Adrenal gland (tissue), 5 donors: ENCODE measurements around the gene TENM4.

Source experiments
- POLR2A ChIP-seq, 2 donors: fragments of 450-650 bp; IDR thresholded peaks; one replicate each; pipeline ENCODE4 v1.6.1; 2017; ENCODE audit warnings: antibody characterized with exemption in 2 of 2, mild to moderate bottlenecking in 2 of 2, moderate library complexity in 1 of 2
- TF ChIP-seq, protein P1 (sequence below), 6 experiments: fragments of 450-650 bp in 4 of 6; fragments of 200-600 bp in 2 of 6; sonication (generic) in 1 of 6; IDR thresholded peaks; 1 replicate in 5 of 6; 2 replicates in 1 of 6; pipeline versions ENCODE4 v1.5.1 to v1.8.0; 2016 to 2021; ENCODE audit warnings: antibody characterized with exemption in 6 of 6, mild to moderate bottlenecking in 2 of 6, moderate library complexity in 1 of 6
- donor health status: DM: no; HTN: no; CAD: no.

DNA sequence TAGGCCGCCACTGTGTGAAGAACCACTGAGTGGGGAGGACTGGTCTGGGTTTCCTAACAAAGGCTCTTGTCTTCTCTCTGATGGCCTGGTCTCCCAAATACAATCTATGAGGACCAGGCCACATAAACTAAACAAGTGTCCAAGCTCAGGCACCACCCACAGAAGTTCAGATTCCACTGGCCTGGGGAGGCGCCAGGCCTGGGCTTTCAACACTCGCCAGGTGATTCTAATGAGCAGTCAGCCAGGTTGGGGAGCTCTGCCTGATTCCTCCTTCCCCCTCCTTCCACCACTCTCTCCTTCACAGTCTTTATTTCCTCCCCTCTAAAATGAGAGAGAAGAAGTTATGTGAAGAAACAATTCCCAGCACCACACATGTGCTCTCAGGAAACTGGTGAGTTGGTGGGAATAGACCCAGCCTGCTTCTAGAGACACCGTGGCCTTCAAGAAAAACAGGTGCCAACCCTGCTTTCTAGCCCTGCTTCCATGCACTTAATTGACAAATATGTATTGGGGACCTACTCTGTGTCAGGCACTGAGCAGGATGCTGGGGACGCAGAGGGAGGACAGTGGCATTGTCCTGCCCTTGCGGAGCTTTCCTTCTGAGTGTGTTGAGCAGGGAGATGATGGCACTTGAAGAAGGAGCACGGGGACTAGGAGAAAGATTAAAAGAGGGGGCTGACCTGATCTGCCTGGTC is 242.5 kb downstream of the TENM4 start:
- TF ChIP-seq, protein P1, sequence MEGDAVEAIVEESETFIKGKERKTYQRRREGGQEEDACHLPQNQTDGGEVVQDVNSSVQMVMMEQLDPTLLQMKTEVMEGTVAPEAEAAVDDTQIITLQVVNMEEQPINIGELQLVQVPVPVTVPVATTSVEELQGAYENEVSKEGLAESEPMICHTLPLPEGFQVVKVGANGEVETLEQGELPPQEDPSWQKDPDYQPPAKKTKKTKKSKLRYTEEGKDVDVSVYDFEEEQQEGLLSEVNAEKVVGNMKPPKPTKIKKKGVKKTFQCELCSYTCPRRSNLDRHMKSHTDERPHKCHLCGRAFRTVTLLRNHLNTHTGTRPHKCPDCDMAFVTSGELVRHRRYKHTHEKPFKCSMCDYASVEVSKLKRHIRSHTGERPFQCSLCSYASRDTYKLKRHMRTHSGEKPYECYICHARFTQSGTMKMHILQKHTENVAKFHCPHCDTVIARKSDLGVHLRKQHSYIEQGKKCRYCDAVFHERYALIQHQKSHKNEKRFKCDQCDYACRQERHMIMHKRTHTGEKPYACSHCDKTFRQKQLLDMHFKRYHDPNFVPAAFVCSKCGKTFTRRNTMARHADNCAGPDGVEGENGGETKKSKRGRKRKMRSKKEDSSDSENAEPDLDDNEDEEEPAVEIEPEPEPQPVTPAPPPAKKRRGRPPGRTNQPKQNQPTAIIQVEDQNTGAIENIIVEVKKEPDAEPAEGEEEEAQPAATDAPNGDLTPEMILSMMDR (IDR thresholded peaks at IDR 0.05) = no peak
- no peak for TF ChIP-seq POLR2A (IDR thresholded peaks at IDR 0.05)
